Measurements from ENCODE around the gene FAM163B. TPM values are rescaled to one million over a fixed set of nuclear protein-coding genes. Genes with fewer than 3 reads are reported as not detected.

FAM163B gene
- total RNA-seq, 1 experiment from 2014 or later: not detected

GRCh38 chr9:133557581-133557980, 51.6 kb downstream of the FAM163B start:
- H3K4me1 Mint-ChIP-seq (ENCODE audit: low read depth, unreplicated experiment): no peaks in the 10 kb centered on the region
- no peak overlapping the region for H3K4me3 Mint-ChIP-seq (ENCODE audit: low read depth, unreplicated experiment)
- no peak for DNase-seq
- peaks cover 18% of the 10 kb centered on the region for H3K27me3 Mint-ChIP-seq (ENCODE audit: unreplicated experiment)
- H3K27ac Mint-ChIP-seq (ENCODE audit: unreplicated experiment): no peak overlapping the region
- CTCF ChIA-PET: no interaction called here
- no peak for TF ChIP-seq CTCF (IDR thresholded peaks at IDR 0.05; ENCODE audit: unreplicated experiment)
- intact Hi-C loops (cut with micrococcal nuclease; ENCODE audit: unreplicated experiment): no loop called here
- H3K9me3 Mint-ChIP-seq (ENCODE audit: low read depth, unreplicated experiment): no peaks in the 10 kb centered on the region
- no TSS peak for BruUV-seq (replicated peaks)
- no peaks in the 10 kb centered on the region for H3K36me3 Mint-ChIP-seq (ENCODE audit: insufficient read depth, unreplicated experiment)

- DNase-seq: no peak
- intact Hi-C loops (cut with micrococcal nuclease; ENCODE audit: unreplicated experiment): no loop called here
- Mint-ChIP-seq H3K4me3 (ENCODE audit: low read depth, unreplicated experiment) (no peak overlapping the region), H3K27ac (ENCODE audit: unreplicated experiment) (no peak overlapping the region), H3K27me3 (ENCODE audit: unreplicated experiment) (peaks cover 29% of the 10 kb centered on the region), H3K9me3 (ENCODE audit: low read depth, unreplicated experiment) (no peaks in the 10 kb centered on the region), H3K36me3 (ENCODE audit: insufficient read depth, unreplicated experiment) (no peaks in the 10 kb centered on the region), H3K4me1 (ENCODE audit: low read depth, unreplicated experiment) (no peaks in the 10 kb centered on the region)
- TF ChIP-seq CTCF (IDR thresholded peaks at IDR 0.05; ENCODE audit: unreplicated experiment): no peak
- CTCF ChIA-PET: no interaction called here
- BruUV-seq (replicated peaks): no TSS peak
Observed at GRCh38 chr9:133556354-133556753, 52.8 kb downstream of the FAM163B start.

- TF ChIP-seq CTCF (IDR thresholded peaks at IDR 0.05; ENCODE audit: unreplicated experiment): no peak
- intact Hi-C loops (cut with micrococcal nuclease; ENCODE audit: unreplicated experiment): no loop called here
- no peaks in the 10 kb centered on the region for H3K9me3 Mint-ChIP-seq (ENCODE audit: low read depth, unreplicated experiment)
- peaks cover 34% of the 10 kb centered on the region for H3K27me3 Mint-ChIP-seq (ENCODE audit: unreplicated experiment)
- no peak overlapping the region for H3K27ac Mint-ChIP-seq (ENCODE audit: unreplicated experiment)
- no peak for DNase-seq
- H3K4me1 Mint-ChIP-seq (ENCODE audit: low read depth, unreplicated experiment): no peaks in the 10 kb centered on the region
- H3K4me3 Mint-ChIP-seq (ENCODE audit: low read depth, unreplicated experiment): no peak overlapping the region
- CTCF ChIA-PET: no interaction called here
- no TSS peak for BruUV-seq (replicated peaks)
- H3K36me3 Mint-ChIP-seq (ENCODE audit: insufficient read depth, unreplicated experiment): no peaks in the 10 kb centered on the region
Observed at GRCh38 chr9:133554729-133555128, 54.5 kb downstream of the FAM163B start.

- H3K4me3 Mint-ChIP-seq (ENCODE audit: low read depth, unreplicated experiment): no peak overlapping the region
- no peaks in the 10 kb centered on the region for H3K36me3 Mint-ChIP-seq (ENCODE audit: insufficient read depth, unreplicated experiment)
- TF ChIP-seq CTCF (IDR thresholded peaks at IDR 0.05; ENCODE audit: unreplicated experiment): no peak
- H3K4me1 Mint-ChIP-seq (ENCODE audit: low read depth, unreplicated experiment): no peaks in the 10 kb centered on the region
- H3K27me3 Mint-ChIP-seq (ENCODE audit: unreplicated experiment): peaks cover 28% of the 10 kb centered on the region
- CTCF ChIA-PET: no interaction called here
- H3K27ac Mint-ChIP-seq (ENCODE audit: unreplicated experiment): no peak overlapping the region
- intact Hi-C loops (cut with micrococcal nuclease; ENCODE audit: unreplicated experiment): no loop called here
- DNase-seq: no peak
- no TSS peak for BruUV-seq (replicated peaks)
- H3K9me3 Mint-ChIP-seq (ENCODE audit: low read depth, unreplicated experiment): no peaks in the 10 kb centered on the region
Observed at GRCh38 chr9:133553973-133554713, 55.0 kb downstream of the FAM163B start.

Data from Calu3 (cell line).